D721Med (cell line): Measurements from ENCODE around the gene ITPR2.

Source experiments
- DNase-seq: peaks from one replicate; pipeline ENCODE4 v3.0.0; 2011; ENCODE audit warnings: low spot score; ENCODE audit not compliant: insufficient read length
- FAIRE-seq: peaks from 2 replicates; lab custom pipeline; 2011; peaks lifted over from hg19 to GRCh38; lab: Jason Lieb, UNC
- CTCF ChIP-seq: IDR thresholded peaks from 2 replicates; pipeline ENCODE4 v1.5.1; 2012; ENCODE audit warnings: mild to moderate bottlenecking, control low read depth; ENCODE audit not compliant: insufficient read depth; ENCODE audit errors: missing control alignments

The ITPR2 gene

GRCh38 chr12:26293612-26294011 is 539.4 kb downstream of the ITPR2 start:
- no peak for TF ChIP-seq CTCF
- no peak for DNase-seq
- no peak for FAIRE-seq

- no peak for TF ChIP-seq CTCF
- DNase-seq (no peak), FAIRE-seq (no peak)
These were observed 540.4 kb downstream of the ITPR2 start for GRCh38 chr12:26292596-26292995.

- DNase-seq (no peak), FAIRE-seq (no peak)
- no peak for TF ChIP-seq CTCF
These were observed 542.4 kb downstream of the ITPR2 start for GRCh38 chr12:26290565-26290964.

- no peak for TF ChIP-seq CTCF
- FAIRE-seq (no peak), DNase-seq (no peak)
These were observed 545.2 kb downstream of the ITPR2 start for GRCh38 chr12:26287671-26288381.
